ENCODE data around the gene MOCS2.

Gene MOCS2

DNA sequence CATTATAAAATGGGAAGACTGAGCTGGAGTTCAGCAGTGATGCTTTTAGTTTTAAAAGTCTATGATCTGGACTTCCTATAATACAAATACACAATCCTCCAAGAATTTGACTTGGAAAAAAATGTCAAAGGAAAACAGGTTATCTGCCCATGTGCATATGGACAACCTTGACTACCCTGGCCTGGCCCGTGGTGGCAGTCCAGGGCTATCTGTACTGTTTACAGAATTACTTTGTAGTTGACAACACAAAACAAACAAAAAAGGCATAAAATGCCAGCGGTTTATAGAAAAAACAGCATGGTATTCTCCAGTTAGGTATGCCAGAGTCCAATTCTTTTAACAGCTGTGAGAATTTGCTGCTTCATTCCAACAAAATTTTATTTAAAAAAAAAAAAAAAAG is 17.3 kb downstream of the MOCS2 start:
- no peak for DNase-seq (ENCODE audit: low spot score)

- no peak for DNase-seq (ENCODE audit: low spot score)
These were observed 18.3 kb downstream of the MOCS2 start for GRCh38 chr5:53091289-53091688.

- DNase-seq (ENCODE audit: low spot score): no peak
These were observed 19.3 kb downstream of the MOCS2 start for GRCh38 chr5:53090229-53090628.

- no peak for DNase-seq (ENCODE audit: low spot score)
These were observed 20.0 kb downstream of the MOCS2 start for GRCh38 chr5:53089481-53089991.

DNA sequence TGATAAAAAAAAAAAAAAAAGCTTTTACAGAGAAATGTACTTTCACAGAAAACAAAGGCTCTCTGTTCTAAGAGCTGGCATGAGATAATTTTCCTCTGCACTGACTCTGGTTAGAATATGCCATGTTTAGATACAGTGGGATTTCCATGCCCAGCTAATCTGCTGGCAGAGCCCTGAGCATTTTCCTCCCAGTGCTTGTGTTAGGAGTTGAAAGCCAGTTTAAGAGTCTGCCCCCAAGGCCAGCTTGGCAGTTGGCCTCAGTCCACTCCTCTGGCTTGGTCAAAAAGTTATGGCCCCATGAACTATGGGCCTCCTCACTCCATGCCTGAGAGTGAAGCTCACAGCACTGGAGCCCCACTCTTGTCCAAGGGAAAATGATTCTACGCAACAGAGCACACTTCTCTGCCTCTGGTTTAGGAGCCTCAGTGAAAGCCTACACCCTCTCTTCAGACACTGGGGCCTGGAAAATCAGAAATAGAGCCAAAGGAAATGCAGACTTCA is 21.9 kb downstream of the MOCS2 start:
- DNase-seq (ENCODE audit: low spot score): no peak

DNA sequence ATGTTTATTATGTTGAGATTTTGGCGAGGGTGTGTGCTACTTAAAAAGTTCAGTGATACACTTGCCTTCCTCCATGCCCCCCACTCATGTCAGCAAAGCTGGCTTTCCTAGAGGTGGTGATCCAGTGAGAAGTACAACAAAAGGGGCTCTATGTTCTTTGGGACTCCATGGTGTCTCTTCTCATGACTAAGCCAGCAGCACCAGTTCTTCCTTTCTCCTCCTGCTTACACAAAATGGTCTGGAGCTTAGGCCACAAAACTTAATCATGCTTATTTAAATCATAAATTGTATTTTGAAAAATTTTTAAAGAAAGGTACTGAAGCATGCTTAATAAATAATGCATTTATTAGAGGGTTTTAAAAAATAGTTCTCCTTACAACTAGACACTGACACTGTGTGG is 22.4 kb downstream of the MOCS2 start:
- no peak for DNase-seq (ENCODE audit: low spot score)

DNA sequence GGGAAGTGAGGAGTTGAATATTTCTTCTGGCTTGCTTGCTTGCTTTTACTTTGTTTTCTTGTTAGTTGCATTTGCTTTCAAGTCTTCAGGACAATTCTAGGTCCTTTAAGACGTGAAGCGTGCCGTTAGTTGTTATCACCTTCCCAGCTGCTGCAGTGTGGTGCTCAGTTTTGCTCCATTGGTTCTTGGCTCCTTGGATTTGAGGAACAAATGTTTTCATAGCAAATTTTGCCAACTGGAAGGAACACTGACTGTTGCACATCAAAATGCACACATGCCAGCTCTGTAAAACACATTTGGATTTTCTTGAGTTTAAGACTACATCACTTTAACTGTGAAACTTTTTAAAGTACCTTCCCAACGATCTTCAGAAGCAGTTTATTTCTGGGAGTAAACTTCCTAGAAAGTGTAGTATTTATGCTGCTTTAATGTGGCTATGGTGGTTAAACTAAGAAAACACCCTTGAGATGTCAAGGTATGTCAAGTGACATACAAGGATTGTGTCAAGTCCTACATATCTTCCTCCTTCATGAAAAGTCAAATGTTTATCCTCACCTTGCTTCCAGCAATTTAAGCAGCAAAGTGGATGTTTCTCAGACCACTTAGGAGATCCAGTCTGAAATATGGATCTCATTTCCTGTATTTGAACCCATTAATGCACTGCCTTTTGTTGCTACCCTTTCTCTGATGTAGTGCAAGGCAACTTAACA is 24.9 kb downstream of the MOCS2 start:
- DNase-seq (ENCODE audit: low spot score): no peak

GRCh38 chr5:53083927-53084326 is 25.6 kb downstream of the MOCS2 start:
- DNase-seq (ENCODE audit: low spot score): no peak

- no peak for DNase-seq (ENCODE audit: low spot score)
These were observed 29.3 kb downstream of the MOCS2 start for GRCh38 chr5:53080271-53080670.

DNA sequence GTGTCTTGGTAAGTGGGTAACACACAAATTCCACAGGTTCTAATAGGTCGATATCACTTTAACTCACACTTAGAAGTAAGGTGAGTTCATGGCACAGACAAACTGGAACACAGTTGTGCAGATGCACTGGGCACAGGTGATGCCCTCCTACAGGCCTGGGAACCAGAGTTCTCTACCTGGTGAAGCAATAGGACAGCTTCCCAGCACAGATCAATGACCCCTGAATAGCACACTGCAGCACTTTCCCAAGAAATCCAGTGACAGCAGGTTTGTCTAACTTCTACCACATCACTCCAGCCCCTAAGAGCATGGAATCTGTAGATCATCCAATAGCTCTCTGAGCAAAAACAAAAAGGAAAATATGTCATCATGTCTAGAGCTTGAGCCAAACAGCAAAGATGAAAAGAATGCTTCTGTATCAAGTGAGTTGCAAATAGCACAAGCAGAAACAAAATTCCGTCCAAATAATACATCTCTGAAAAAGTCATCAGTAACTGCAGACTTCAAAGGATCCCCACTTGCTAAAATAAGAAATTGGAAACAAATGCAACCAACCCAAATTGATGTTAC is 33.5 kb downstream of the MOCS2 start:
- no peak for DNase-seq (ENCODE audit: low spot score)

DNA sequence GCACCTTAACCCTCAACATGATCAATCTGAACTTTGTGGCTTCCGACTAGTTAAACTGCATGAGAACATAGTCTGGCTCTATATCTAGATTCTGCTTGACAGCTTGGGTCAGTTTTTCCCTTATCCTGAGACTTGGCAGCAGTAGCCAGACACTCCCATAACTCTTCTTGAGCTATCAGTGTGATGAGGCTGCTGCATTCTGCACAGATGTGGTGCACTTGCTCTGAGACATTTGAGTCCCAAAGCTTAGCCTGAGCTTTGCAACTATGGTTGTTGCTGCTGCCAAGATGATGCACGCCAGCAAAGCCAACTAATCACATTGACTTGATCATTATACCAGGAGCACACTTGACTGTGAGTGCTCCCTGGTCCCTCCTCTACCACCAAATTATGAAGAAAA is 36.2 kb downstream of the MOCS2 start:
- DNase-seq (ENCODE audit: low spot score): no peak

GRCh38 chr5:53071738-53072137 is 37.8 kb downstream of the MOCS2 start:
- no peak for DNase-seq (ENCODE audit: low spot score)

DNA sequence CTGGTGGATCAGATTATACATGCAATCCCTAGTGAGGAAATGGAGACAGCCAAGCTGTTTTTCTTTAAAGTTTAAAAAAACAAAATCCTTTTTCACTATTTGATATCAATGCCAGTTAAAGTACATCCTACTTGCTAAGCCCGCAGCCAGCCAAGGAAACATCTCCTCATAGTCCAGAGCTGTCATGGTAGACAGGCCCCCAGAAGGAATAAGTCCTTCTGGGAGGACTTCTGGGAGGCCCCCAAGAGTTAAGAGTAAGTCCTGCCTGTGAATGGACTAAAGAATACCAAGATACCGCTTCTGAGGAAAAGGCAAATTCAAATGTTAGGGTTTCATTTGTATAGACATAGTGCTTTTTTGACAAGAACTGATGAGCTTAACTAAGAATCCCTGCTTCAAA is 38.3 kb downstream of the MOCS2 start:
- no peak for DNase-seq (ENCODE audit: low spot score)

DNA sequence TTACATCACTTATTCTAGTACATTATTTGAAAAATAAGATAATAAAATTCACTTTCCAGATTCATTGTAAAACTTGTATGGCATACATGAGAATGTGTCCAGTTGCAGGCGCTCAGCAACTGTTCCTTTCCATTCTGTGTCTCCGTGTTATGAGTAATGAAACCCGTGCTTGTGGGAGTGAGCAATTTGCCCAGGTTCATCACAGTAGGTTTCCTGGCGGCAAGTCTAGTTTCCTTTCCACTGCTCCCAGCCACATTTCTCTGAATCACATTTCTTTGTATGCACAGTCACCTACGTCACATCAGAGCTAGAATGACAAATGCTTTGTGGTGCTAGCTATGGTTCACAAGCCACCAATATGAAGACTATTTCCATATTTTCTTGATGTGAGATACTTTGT is 39.9 kb downstream of the MOCS2 start:
- DNase-seq (ENCODE audit: low spot score): no peak

- no peak for DNase-seq (ENCODE audit: low spot score)
These were observed 41.2 kb downstream of the MOCS2 start for GRCh38 chr5:53068291-53068836.

- DNase-seq (ENCODE audit: low spot score): no peak
These were observed 41.9 kb downstream of the MOCS2 start for GRCh38 chr5:53067641-53068040.

DNA sequence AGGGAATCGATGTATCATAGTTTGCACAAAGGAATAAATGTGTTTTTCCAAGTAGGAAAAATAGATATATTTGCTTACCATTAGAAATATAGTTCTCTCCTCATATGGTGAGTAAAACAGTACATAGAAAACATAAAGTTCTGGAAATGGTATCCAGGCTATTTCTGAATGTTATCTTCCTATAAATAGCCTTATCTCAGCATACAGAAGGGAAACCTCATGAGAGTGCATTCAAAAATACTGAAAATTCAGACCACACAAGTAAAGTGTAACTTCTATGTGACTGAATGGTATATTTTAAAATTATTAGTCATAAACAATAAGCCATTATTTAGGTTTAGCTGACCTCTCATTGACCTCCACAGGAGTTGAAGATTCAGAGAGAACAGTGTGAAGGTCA is 43.5 kb downstream of the MOCS2 start:
- DNase-seq (ENCODE audit: low spot score): no peak

DNA sequence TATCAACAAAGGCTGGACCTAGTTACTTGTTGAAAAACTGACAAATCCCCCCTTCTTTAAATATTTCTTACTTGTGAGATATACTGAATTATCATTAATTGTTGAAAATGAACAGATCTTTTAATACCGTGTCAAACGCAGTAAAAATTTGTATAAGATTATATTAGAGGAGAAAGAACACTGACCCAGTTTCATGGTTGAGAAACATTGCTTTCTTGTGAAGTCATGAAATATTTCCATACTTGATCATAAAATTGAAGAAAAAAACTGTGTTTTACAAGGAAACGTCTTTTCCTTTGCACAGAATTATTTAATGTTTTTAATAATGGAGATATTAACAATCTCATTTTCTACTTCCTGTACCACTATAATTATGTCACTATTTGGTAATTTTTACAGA is 45.8 kb downstream of the MOCS2 start:
- DNase-seq (ENCODE audit: low spot score): no peak

- no peak for DNase-seq (ENCODE audit: low spot score)
These were observed 46.4 kb downstream of the MOCS2 start for GRCh38 chr5:53063176-53063575.

- no peak for DNase-seq (ENCODE audit: low spot score)
These were observed 50.3 kb downstream of the MOCS2 start for GRCh38 chr5:53059281-53059680.

GRCh38 chr5:53055365-53055764 is 54.2 kb downstream of the MOCS2 start:
- DNase-seq (ENCODE audit: low spot score): no peak

DNA sequence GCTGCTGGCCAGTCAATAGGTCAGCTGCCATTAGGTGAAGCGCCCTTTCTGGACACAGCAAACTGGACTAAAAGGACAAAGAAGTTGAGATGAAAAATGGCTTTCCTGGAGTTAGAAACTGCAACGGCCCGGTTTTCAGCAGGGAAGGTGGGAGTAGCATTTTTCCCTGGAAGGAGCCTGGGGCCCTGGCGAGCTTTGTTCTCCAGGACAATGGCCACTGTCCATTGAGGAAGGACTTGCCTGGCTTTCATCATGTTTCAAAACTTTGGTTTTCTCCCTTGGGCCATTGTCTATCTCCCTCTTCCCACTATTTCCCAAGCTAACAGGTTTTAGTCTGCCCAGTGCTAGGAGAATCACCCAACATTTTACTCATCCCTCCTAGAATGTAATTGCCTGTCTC is 56.2 kb downstream of the MOCS2 start:
- no peak for DNase-seq (ENCODE audit: low spot score)

- DNase-seq (ENCODE audit: low spot score): no peak
These were observed 57.1 kb downstream of the MOCS2 start for GRCh38 chr5:53052499-53052898.

- no peak for DNase-seq (ENCODE audit: low spot score)
These were observed 61.3 kb downstream of the MOCS2 start for GRCh38 chr5:53048248-53048647.
